ENCODE measurements around the gene RPS2.
A peak's percentile ranks its signal among the peaks of the same experiment; 100 is the strongest.
"Not testable (repeated sequence)": the region's sequence is repeated elsewhere in the genome, so short reads cannot be mapped to it uniquely, and the experiment has no call there.

The RPS2 gene

GRCh38 chr16:1962161-1963153, 2.2 kb downstream of the RPS2 start:
- not testable (repeated sequence) for DNase-seq

GRCh38 chr16:1961651-1962067, 3.0 kb downstream of the RPS2 start:
- DNase-seq: no peak

- peak; percentile 91 to 95 for DNase-seq
Observed at GRCh38 chr16:1960665-1961630, 3.7 kb downstream of the RPS2 start.

- DNase-seq: peak; percentile 74 to 94
Observed at GRCh38 chr16:1959269-1960039, 5.2 kb downstream of the RPS2 start, which contains the start of gene NDUFB10. NDUFB10 (plus strand) TSS chr16:1959538; CDS start chr16:1959625, 87 bp downstream.

- DNase-seq: no peak
Observed at GRCh38 chr16:1958715-1959268, 5.8 kb downstream of the RPS2 start.

GRCh38 chr16:1958143-1958491, 6.5 kb downstream of the RPS2 start:
- DNase-seq: not testable (repeated sequence)

GRCh38 chr16:1957434-1958142, 7.0 kb downstream of the RPS2 start:
- DNase-seq: not testable (repeated sequence)

- DNase-seq: no peak
Observed at GRCh38 chr16:1953734-1954133, 10.9 kb downstream of the RPS2 start.

- DNase-seq: no peak
Observed at GRCh38 chr16:1950559-1950958, 14.1 kb downstream of the RPS2 start.

GRCh38 chr16:1950047-1950446, 14.6 kb downstream of the RPS2 start:
- DNase-seq: no peak

GRCh38 chr16:1949507-1949906, 15.1 kb downstream of the RPS2 start:
- no peak for DNase-seq

- DNase-seq: no peak
Observed at GRCh38 chr16:1947369-1947670, 17.3 kb downstream of the RPS2 start.

GRCh38 chr16:1946495-1947368, 17.9 kb downstream of the RPS2 start:
- DNase-seq: no peak

GRCh38 chr16:1945559-1946391, 18.9 kb downstream of the RPS2 start:
- no peak for DNase-seq

GRCh38 chr16:1944612-1945199, 19.9 kb downstream of the RPS2 start:
- no peak for DNase-seq

GRCh38 chr16:1942810-1943726, 21.6 kb downstream of the RPS2 start, which contains the start of gene MSRB1:
MSRB1 (minus strand) TSS chr16:1943199; CDS start chr16:1943156, 43 bp downstream.
- peak; percentile 99 to 100 for DNase-seq

- DNase-seq: no peak
Observed at GRCh38 chr16:1942047-1942809, 22.4 kb downstream of the RPS2 start.
